Activated T-helper 2 cell treated with anti-CD3 and anti-CD28 coated beads, Interferon-gamma antibody, Interleukin-2, Interleukin-4, amounts not matched to agents 10 μg/mL and 5 μg/mL and 100 μg/mL, durations not matched to agents 14 hours and 24 hours and 36 hours (primary cell): Measurements from ENCODE around the gene SPC25. TPM values are rescaled to one million over a fixed set of nuclear protein-coding genes. Genes with fewer than 3 reads are reported as not detected.

Source experiments
- DNase-seq: peaks from one replicate; pipeline ENCODE4 v3.0.0; 2021; ENCODE audit warnings: low spot score
- H3K27ac Mint-ChIP-seq: one replicate; pipeline ENCODE4 v1.8.0; 2021; ENCODE audit warnings: mixed read lengths
- H3K27me3 Mint-ChIP-seq: one replicate; pipeline ENCODE4 v1.8.0; 2021; ENCODE audit warnings: low read depth, mixed read lengths
- H3K36me3 Mint-ChIP-seq: one replicate; pipeline ENCODE4 v1.8.0; 2021; ENCODE audit warnings: low read depth, mixed read lengths
- H3K4me1 Mint-ChIP-seq: one replicate; pipeline ENCODE4 v1.8.0; 2021; ENCODE audit warnings: low read depth, mixed read lengths
- H3K4me3 Mint-ChIP-seq: one replicate; pipeline ENCODE4 v1.8.0; 2021; ENCODE audit warnings: low read depth, mild to moderate bottlenecking, moderate library complexity, mixed read lengths
- H3K9me3 Mint-ChIP-seq: one replicate; pipeline ENCODE4 v1.8.0; 2021; ENCODE audit warnings: mixed read lengths
- intact Hi-C: fragments of 100-400 bp; cut with micrococcal nuclease; formaldehyde crosslinking; loops from one replicate; pipeline ENCODE4 v1.15.1; 2023
- total RNA-seq: library from RNA; stranded (reverse); gene quantifications from 2 replicates; pipeline ENCODE4 v1.2.3, GENCODE V29; 2022

The SPC25 gene
- total RNA-seq, 1 donor from 2014 or later = 18.4 TPM

- intact Hi-C loops = no loop called here
- no peaks in the 10 kb centered on the region for H3K9me3 Mint-ChIP-seq
- H3K4me3 Mint-ChIP-seq = no peak overlapping the region
- H3K4me1 Mint-ChIP-seq = no peaks in the 10 kb centered on the region
- H3K27ac Mint-ChIP-seq = no peak overlapping the region
- H3K36me3 Mint-ChIP-seq = peaks cover 34% of the 10 kb centered on the region
- H3K27me3 Mint-ChIP-seq = no peaks in the 10 kb centered on the region
- no peak for DNase-seq
These were observed 37.7 kb downstream of the SPC25 start for GRCh38 chr2:168852481-168852880.

GRCh38 chr2:168851674-168852320 is 38.4 kb downstream of the SPC25 start:
- intact Hi-C loops = no loop called here
- no peak overlapping the region for H3K4me3 Mint-ChIP-seq
- no peaks in the 10 kb centered on the region for H3K27me3 Mint-ChIP-seq
- no peaks in the 10 kb centered on the region for H3K9me3 Mint-ChIP-seq
- H3K27ac Mint-ChIP-seq = no peak overlapping the region
- H3K36me3 Mint-ChIP-seq = peaks cover 28% of the 10 kb centered on the region
- H3K4me1 Mint-ChIP-seq = no peaks in the 10 kb centered on the region
- no peak for DNase-seq

- intact Hi-C loops = no loop called here
- no peak overlapping the region for H3K27ac Mint-ChIP-seq
- H3K4me1 Mint-ChIP-seq = no peaks in the 10 kb centered on the region
- H3K4me3 Mint-ChIP-seq = no peak overlapping the region
- no peak for DNase-seq
- no peaks in the 10 kb centered on the region for H3K27me3 Mint-ChIP-seq
- H3K36me3 Mint-ChIP-seq = peaks cover 26% of the 10 kb centered on the region
- no peaks in the 10 kb centered on the region for H3K9me3 Mint-ChIP-seq
These were observed 39.4 kb downstream of the SPC25 start for GRCh38 chr2:168850846-168851245.

- H3K27me3 Mint-ChIP-seq = no peaks in the 10 kb centered on the region
- no peaks in the 10 kb centered on the region for H3K4me1 Mint-ChIP-seq
- H3K36me3 Mint-ChIP-seq = peaks cover 17% of the 10 kb centered on the region
- intact Hi-C loops = no loop called here
- no peaks in the 10 kb centered on the region for H3K9me3 Mint-ChIP-seq
- DNase-seq = no peak
- H3K4me3 Mint-ChIP-seq = no peak overlapping the region
- H3K27ac Mint-ChIP-seq = no peak overlapping the region
These were observed 40.6 kb downstream of the SPC25 start for GRCh38 chr2:168849610-168850009.

GRCh38 chr2:168848225-168848624 is 42.0 kb downstream of the SPC25 start:
- no peaks in the 10 kb centered on the region for H3K9me3 Mint-ChIP-seq
- DNase-seq = no peak
- H3K4me1 Mint-ChIP-seq = peaks cover 2% of the 10 kb centered on the region
- no peaks in the 10 kb centered on the region for H3K27me3 Mint-ChIP-seq
- no peak overlapping the region for H3K27ac Mint-ChIP-seq
- H3K4me3 Mint-ChIP-seq = no peak overlapping the region
- intact Hi-C loops = no loop called here
- H3K36me3 Mint-ChIP-seq = peaks cover 8% of the 10 kb centered on the region

- intact Hi-C loops = no loop called here
- Mint-ChIP-seq H3K4me1 (peaks cover 9% of the 10 kb centered on the region), H3K4me3 (no peak overlapping the region), H3K9me3 (no peaks in the 10 kb centered on the region), H3K27me3 (no peaks in the 10 kb centered on the region), H3K36me3 (no peaks in the 10 kb centered on the region), H3K27ac (no peak overlapping the region)
- DNase-seq = no peak
These were observed 47.0 kb downstream of the SPC25 start for GRCh38 chr2:168843253-168843652.

- no peak for DNase-seq
- no peaks in the 10 kb centered on the region for H3K27me3 Mint-ChIP-seq
- H3K9me3 Mint-ChIP-seq = no peaks in the 10 kb centered on the region
- no peak overlapping the region for H3K27ac Mint-ChIP-seq
- intact Hi-C loops = no loop called here
- peaks cover 9% of the 10 kb centered on the region for H3K4me1 Mint-ChIP-seq
- no peak overlapping the region for H3K4me3 Mint-ChIP-seq
- H3K36me3 Mint-ChIP-seq = no peaks in the 10 kb centered on the region
These were observed 48.8 kb downstream of the SPC25 start for GRCh38 chr2:168841445-168841844.

GRCh38 chr2:168835969-168836368 is 54.3 kb downstream of the SPC25 start:
- Mint-ChIP-seq H3K4me1 (no peaks in the 10 kb centered on the region), H3K4me3 (no peak overlapping the region), H3K9me3 (no peaks in the 10 kb centered on the region), H3K27ac (no peak overlapping the region), H3K36me3 (no peaks in the 10 kb centered on the region), H3K27me3 (no peaks in the 10 kb centered on the region)
- intact Hi-C loops = no loop called here
- no peak for DNase-seq

- H3K27ac Mint-ChIP-seq = no peak overlapping the region
- no peak for DNase-seq
- H3K4me1 Mint-ChIP-seq = no peaks in the 10 kb centered on the region
- no peaks in the 10 kb centered on the region for H3K27me3 Mint-ChIP-seq
- H3K9me3 Mint-ChIP-seq = no peaks in the 10 kb centered on the region
- no peaks in the 10 kb centered on the region for H3K36me3 Mint-ChIP-seq
- intact Hi-C loops = no loop called here
- no peak overlapping the region for H3K4me3 Mint-ChIP-seq
These were observed 58.6 kb downstream of the SPC25 start for GRCh38 chr2:168831662-168832061.

- Mint-ChIP-seq H3K4me1 (no peaks in the 10 kb centered on the region), H3K4me3 (no peak overlapping the region), H3K9me3 (no peaks in the 10 kb centered on the region), H3K27me3 (no peaks in the 10 kb centered on the region), H3K36me3 (no peaks in the 10 kb centered on the region), H3K27ac (no peak overlapping the region)
- no peak for DNase-seq
- intact Hi-C loops = no loop called here
These were observed 59.3 kb downstream of the SPC25 start for GRCh38 chr2:168830958-168831357.

- intact Hi-C loops = no loop called here
- no peak for DNase-seq
- Mint-ChIP-seq H3K27ac (no peak overlapping the region), H3K9me3 (no peaks in the 10 kb centered on the region), H3K27me3 (peaks cover 2% of the 10 kb centered on the region), H3K4me1 (no peaks in the 10 kb centered on the region), H3K4me3 (no peak overlapping the region), H3K36me3 (no peaks in the 10 kb centered on the region)
These were observed 65.1 kb downstream of the SPC25 start for GRCh38 chr2:168825126-168825525.

- H3K36me3 Mint-ChIP-seq = no peaks in the 10 kb centered on the region
- peaks cover 6% of the 10 kb centered on the region for H3K27me3 Mint-ChIP-seq
- no peaks in the 10 kb centered on the region for H3K4me1 Mint-ChIP-seq
- H3K9me3 Mint-ChIP-seq = no peaks in the 10 kb centered on the region
- intact Hi-C loops = no loop called here
- no peak for DNase-seq
- no peak overlapping the region for H3K27ac Mint-ChIP-seq
- H3K4me3 Mint-ChIP-seq = no peak overlapping the region
These were observed 68.2 kb downstream of the SPC25 start for GRCh38 chr2:168821992-168822391.

GRCh38 chr2:168821577-168821976 is 68.7 kb downstream of the SPC25 start:
- peaks cover 7% of the 10 kb centered on the region for H3K27me3 Mint-ChIP-seq
- H3K27ac Mint-ChIP-seq = no peak overlapping the region
- no peaks in the 10 kb centered on the region for H3K36me3 Mint-ChIP-seq
- DNase-seq = no peak
- H3K4me1 Mint-ChIP-seq = no peaks in the 10 kb centered on the region
- no peak overlapping the region for H3K4me3 Mint-ChIP-seq
- intact Hi-C loops = no loop called here
- no peaks in the 10 kb centered on the region for H3K9me3 Mint-ChIP-seq
